Measurements from ENCODE around the gene PNLDC1. TPM values are rescaled to one million over a fixed set of nuclear protein-coding genes. Genes with fewer than 3 reads are reported as not detected.
A peak's percentile ranks its signal among the peaks of the same experiment; 100 is the strongest.

Gene PNLDC1
- total and polyA plus RNA-seq, 9 of the 15 experiments (the other 6 are each of a cell fraction or from before 2014, with no cell fraction given), result 0.12 TPM; not detected in 8

- TF ChIP-seq ZNF280A (IDR thresholded peaks at IDR 0.05; ENCODE audit: low read depth, partially characterized antibody) (no peak), NR2F6 (CRISPR knock-in tag; IDR thresholded peaks at IDR 0.05) (no peak; the same call in 1 of the 2 replicates), BRD9 (IDR thresholded peaks at IDR 0.05; ENCODE audit: low read depth, partially characterized antibody) (peak; percentile 87), KLF16 (IDR thresholded peaks at IDR 0.05) (no peak), CREM (IDR thresholded peaks at IDR 0.05; ENCODE audit: low read depth) (peak; percentile 90), ZNF507 (tag; conservative IDR thresholded peaks at IDR 0.05) (no peak), GTF2A2 (tag; IDR thresholded peaks at IDR 0.05) (no peak), CGGBP1 (CRISPR knock-in tag; IDR thresholded peaks at IDR 0.05) (no peak), ZNF224 (CRISPR knock-in tag; IDR thresholded peaks at IDR 0.05) (no peak), BCOR (IDR thresholded peaks at IDR 0.05) (0 out of 2 replicates have a peak, but pooled peaks have one; percentile 18), ARID2 (IDR thresholded peaks at IDR 0.05) (no peak), SMARCA5 (IDR thresholded peaks at IDR 0.05) (no peak), SMARCA4 (IDR thresholded peaks at IDR 0.05) (no peak), BDP1 (IDR thresholded peaks at IDR 0.05; ENCODE audit: insufficient read depth, insufficient read length) (no peak), VEZF1 (CRISPR knock-in tag; IDR thresholded peaks at IDR 0.05) (peak; percentile 67), POLR2AphosphoS2 (IDR thresholded peaks at IDR 0.05; ENCODE audit: low read length) (peak; percentile 44; the same call in 1 of the 2 replicates), JUND (IDR thresholded peaks at IDR 0.05; ENCODE audit: borderline replicate concordance, low read depth, low read length) (0 out of 2 replicates have a peak, but pooled peaks have one; percentile 11), JUND (tag; IDR thresholded peaks at IDR 0.05; ENCODE audit: borderline replicate concordance, low read depth, low read length) (no peak; the same call in 2 of the 3 replicates), IFI16 (CRISPR knock-in tag; IDR thresholded peaks at IDR 0.05) (no peak)
- TF ChIP-seq, protein P1, sequence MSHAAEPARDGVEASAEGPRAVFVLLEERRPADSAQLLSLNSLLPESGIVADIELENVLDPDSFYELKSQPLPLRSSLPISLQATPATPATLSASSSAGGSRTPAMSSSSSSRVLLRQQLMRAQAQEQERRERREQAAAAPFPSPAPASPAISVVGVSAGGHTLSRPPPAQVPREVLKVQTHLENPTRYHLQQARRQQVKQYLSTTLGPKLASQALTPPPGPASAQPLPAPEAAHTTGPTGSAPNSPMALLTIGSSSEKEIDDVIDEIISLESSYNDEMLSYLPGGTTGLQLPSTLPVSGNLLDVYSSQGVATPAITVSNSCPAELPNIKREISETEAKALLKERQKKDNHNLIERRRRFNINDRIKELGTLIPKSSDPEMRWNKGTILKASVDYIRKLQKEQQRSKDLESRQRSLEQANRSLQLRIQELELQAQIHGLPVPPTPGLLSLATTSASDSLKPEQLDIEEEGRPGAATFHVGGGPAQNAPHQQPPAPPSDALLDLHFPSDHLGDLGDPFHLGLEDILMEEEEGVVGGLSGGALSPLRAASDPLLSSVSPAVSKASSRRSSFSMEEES (CRISPR knock-in tag; IDR thresholded peaks at IDR 0.05), result no peak
- TF ChIP-seq, protein P2, sequence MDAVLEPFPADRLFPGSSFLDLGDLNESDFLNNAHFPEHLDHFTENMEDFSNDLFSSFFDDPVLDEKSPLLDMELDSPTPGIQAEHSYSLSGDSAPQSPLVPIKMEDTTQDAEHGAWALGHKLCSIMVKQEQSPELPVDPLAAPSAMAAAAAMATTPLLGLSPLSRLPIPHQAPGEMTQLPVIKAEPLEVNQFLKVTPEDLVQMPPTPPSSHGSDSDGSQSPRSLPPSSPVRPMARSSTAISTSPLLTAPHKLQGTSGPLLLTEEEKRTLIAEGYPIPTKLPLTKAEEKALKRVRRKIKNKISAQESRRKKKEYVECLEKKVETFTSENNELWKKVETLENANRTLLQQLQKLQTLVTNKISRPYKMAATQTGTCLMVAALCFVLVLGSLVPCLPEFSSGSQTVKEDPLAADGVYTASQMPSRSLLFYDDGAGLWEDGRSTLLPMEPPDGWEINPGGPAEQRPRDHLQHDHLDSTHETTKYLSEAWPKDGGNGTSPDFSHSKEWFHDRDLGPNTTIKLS (IDR thresholded peaks at IDR 0.05; ENCODE audit: borderline replicate concordance, low read depth), result peak; percentile 79
- TF ChIP-seq, protein P3, sequence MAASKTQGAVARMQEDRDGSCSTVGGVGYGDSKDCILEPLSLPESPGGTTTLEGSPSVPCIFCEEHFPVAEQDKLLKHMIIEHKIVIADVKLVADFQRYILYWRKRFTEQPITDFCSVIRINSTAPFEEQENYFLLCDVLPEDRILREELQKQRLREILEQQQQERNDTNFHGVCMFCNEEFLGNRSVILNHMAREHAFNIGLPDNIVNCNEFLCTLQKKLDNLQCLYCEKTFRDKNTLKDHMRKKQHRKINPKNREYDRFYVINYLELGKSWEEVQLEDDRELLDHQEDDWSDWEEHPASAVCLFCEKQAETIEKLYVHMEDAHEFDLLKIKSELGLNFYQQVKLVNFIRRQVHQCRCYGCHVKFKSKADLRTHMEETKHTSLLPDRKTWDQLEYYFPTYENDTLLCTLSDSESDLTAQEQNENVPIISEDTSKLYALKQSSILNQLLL (CRISPR knock-in tag; IDR thresholded peaks at IDR 0.05; ENCODE audit: borderline replicate concordance), result no peak
Measured at GRCh38 chr6:159790149-159790955, 9.7 kb upstream of the PNLDC1 start, which contains the start of gene MRPL18 (continued).
